Measurements from ENCODE around the gene ZNF774. TPM values are rescaled to one million over a fixed set of nuclear protein-coding genes. Genes with fewer than 3 reads are reported as not detected.

Gene ZNF774
- total RNA-seq, 4 donors from 2014 or later: 0.22 to 2.5 (median 0.33) TPM; not detected in 1

DNA sequence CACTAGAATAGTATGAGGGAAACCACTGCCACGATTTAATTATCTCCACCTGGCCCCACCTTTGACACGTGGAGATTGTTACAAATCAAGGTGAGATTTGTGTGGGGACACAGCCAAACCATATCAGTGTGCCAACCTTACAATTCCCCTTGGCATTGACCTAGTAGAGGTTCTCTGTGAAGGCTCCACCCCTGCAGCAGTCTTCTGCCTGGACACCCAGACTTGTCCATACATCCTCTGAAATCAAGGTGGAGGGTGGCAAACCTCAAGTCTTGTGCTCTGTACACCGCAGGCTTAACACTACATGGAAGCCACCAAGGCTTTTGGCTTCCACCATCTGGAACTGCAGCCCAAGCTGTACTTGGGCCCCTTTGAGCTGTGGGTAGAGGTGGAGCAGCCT is 27.2 kb downstream of the ZNF774 start:
- TF ChIP-seq, protein P1, sequence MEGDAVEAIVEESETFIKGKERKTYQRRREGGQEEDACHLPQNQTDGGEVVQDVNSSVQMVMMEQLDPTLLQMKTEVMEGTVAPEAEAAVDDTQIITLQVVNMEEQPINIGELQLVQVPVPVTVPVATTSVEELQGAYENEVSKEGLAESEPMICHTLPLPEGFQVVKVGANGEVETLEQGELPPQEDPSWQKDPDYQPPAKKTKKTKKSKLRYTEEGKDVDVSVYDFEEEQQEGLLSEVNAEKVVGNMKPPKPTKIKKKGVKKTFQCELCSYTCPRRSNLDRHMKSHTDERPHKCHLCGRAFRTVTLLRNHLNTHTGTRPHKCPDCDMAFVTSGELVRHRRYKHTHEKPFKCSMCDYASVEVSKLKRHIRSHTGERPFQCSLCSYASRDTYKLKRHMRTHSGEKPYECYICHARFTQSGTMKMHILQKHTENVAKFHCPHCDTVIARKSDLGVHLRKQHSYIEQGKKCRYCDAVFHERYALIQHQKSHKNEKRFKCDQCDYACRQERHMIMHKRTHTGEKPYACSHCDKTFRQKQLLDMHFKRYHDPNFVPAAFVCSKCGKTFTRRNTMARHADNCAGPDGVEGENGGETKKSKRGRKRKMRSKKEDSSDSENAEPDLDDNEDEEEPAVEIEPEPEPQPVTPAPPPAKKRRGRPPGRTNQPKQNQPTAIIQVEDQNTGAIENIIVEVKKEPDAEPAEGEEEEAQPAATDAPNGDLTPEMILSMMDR (IDR thresholded peaks at IDR 0.05; ENCODE audit: low read depth): no peak

DNA sequence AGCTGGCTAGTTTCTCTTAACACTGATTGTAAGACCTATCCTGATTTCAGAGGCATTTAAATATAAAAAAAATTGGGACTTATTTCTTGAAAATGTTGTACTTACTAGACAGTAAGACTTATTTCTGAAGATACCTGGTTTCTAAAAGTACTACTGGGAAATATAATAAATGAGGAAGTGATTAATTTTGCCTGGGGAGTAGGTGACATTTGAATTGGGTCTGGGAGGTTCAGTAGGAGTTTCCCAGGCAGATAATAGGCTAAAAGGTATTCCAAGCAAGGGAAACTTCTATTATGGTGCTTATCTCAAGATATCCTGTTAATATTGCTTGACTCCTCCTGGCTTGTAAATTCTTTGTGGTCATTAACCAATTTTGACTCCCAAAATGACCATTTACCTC is 29.4 kb downstream of the ZNF774 start:
- TF ChIP-seq, protein P1 (IDR thresholded peaks at IDR 0.05; ENCODE audit: low read depth): no peak

DNA sequence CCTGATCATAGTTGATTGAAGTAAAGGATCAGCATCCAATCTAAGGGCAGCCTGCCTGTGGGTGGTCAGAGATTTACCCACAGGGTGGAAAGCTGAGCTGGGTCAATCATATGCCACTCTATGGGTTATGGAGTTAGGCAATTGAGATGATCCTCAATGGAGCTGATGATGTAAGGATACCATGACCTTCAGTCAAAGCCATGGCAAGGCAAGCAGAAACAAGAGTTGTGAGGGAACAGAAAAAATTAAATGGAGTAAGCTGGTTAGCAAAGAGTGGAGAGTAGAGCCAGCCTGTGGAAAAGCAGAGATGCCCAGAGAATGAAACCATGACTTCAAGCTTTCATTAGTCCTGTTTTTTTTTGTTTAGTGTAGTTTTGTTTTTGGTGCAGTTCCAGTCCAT is 30.2 kb downstream of the ZNF774 start:
- TF ChIP-seq, protein P1 (IDR thresholded peaks at IDR 0.05; ENCODE audit: low read depth): no peak

DNA sequence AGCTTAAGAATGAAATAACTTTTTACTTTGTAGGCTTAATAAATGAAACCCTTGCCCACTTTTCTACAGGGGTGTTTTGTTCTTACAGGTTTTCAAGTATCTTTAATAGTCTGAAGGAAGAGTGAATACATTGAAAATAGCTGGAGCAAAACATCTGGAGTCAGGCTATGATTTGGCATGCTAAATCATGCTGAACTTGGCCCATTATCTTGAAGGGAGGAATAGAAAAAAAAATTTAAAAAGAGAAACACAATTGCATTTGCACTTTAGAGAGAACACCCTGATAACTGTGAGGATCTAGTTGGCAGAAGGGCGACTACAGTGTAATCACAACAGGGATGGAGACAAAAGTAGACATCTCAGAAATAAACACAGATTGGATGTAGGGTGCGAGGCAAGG is 34.1 kb downstream of the ZNF774 start:
- TF ChIP-seq, protein P1 (IDR thresholded peaks at IDR 0.05; ENCODE audit: low read depth): no peak

DNA sequence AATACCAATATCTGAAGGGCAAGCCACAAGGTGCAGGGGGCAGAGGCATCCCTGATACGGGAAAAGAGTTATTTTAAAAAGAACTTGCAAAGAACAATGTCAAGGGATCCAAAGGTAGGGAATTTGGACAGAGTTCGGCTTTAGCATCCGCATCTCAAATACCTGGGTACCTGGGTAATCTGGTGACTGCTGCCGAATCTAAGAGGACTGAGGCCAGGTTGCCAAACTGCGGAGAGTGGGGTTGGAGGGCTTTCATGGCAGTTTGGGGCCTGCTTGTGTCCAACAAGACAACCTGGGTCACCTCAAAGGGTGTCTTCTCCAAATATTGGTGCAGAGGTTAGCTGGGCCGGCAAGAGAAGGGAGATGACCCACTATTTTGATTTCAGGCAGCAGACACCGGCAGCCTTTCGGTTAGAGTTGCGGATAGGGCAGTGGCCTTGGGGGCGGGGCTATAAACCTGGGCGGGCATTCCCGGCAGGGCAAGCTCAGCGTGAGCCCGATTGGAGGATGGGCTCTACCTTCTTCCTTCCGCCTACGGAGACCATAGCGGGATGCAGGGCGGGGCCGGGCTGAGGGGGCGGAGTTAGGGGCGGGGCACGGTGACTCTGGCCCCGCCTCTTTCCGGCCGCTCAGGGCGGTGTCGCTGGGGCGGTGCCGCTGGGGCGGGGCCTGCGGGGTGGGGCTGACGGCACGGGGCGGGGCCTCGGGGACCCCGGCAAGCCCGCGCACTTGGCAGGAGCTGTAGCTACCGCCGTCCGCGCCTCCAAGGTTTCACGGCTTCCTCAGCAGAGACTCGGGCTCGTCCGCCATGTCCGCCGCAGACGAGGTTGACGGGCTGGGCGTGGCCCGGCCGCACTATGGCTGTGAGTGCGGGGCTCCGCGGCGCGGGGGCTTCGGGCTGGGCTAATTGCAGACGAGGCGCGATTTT is 35.7 kb downstream of the ZNF774 start, which contains the start of gene IQGAP1:
TSS of gene IQGAP1 (plus strand) at position 709 of the 928 bp plus-strand sequence. CDS start at position 809, 100 bp downstream.
- TF ChIP-seq, protein P1 (IDR thresholded peaks at IDR 0.05; ENCODE audit: low read depth): no peak

DNA sequence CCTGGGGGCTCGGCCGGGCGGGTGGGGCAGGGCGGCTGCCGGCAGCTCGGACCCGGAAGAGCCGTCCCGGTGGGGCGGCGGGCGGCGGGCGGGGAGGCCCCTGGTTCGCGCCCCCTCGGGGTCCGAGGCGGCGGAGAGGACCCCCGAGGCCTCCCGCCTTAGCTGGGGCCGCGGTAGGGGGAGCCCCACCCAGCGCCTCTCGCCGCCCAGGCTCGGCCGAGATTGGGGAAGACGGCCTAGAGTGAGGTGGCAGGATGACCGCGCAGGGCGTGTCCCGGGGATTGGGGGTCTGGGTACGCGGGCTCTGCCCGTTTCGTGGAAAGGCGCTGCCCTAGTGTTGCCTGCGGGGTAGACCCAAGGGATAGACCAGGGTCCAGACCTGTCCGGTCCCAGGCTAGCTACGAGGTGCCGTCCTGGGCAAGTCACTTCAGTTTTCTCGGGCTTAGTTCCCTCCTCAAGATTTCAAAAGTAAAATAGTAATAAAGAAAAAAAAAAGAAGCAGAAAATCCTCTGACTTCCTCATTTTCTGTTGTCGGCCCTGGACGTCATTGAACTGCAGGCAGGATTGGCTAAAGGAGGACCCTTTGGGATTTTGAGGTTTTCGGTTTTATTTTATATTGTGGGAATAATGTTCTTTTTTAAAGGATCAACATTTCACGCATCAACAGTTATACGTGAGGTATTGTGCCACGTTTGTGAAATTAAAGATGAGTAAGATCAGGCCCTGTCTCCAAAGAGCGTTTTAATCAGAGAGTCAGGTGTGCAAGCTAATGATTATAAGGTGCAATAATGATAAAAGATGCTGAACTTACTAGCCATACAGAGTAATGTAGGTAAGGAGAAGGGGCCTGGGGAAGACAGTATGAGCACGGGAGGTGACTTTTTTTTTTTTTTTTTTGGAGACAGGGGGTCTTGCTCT is 36.6 kb downstream of the ZNF774 start:
- TF ChIP-seq, protein P1 (IDR thresholded peaks at IDR 0.05; ENCODE audit: low read depth): no peak

DNA sequence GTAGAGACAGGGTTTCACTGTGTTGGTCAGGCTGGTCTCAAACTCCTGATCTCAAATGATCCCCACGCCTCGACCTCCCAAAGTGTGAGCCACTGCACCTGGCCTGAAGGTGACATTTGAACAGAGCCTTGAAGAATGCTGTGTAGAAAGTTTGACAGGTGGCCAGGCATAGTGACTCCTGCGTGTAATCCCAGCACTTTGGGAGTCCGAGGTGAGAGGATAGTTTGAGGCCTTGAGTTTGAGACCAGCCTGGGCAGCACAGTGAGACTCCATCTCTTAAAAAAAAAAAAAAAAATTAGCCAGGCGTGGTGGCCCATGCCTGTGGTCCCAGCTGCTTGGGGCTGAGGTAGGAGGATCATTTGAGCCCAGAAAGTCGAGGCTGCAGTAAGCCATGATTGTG is 37.4 kb downstream of the ZNF774 start:
- TF ChIP-seq, protein P1 (IDR thresholded peaks at IDR 0.05; ENCODE audit: low read depth): no peak
